Hepatocyte (in vitro differentiated cells): ENCODE measurements around the gene TPGS1.

Experiments used
- EZH2 ChIP-seq: fragments of 200-600 bp; sonication (generic); IDR thresholded peaks from 2 replicates; pipeline ENCODE4 v1.6.1; 2016; ENCODE audit warnings: antibody characterized with exemption, mild to moderate bottlenecking, borderline replicate concordance
- EZH2phosphoT487 ChIP-seq: fragments of 200-600 bp; sonication (generic); IDR thresholded peaks from one replicate; pipeline ENCODE4 v1.6.1; 2018; ENCODE audit warnings: antibody characterized with exemption, mild to moderate bottlenecking, low read depth, moderate library complexity; ENCODE audit not compliant: unreplicated experiment, severe bottlenecking
- TF ChIP-seq, protein P1 (sequence below): fragments of 200-600 bp; sonication (generic); IDR thresholded peaks from 2 replicates; pipeline ENCODE4 v1.5.1; 2016; ENCODE audit warnings: antibody characterized with exemption, mild to moderate bottlenecking; ENCODE audit not compliant: poor library complexity

GRCh38 chr19:469833-470232 lies 37.5 kb upstream of the TPGS1 start:
- TF ChIP-seq, protein P1, sequence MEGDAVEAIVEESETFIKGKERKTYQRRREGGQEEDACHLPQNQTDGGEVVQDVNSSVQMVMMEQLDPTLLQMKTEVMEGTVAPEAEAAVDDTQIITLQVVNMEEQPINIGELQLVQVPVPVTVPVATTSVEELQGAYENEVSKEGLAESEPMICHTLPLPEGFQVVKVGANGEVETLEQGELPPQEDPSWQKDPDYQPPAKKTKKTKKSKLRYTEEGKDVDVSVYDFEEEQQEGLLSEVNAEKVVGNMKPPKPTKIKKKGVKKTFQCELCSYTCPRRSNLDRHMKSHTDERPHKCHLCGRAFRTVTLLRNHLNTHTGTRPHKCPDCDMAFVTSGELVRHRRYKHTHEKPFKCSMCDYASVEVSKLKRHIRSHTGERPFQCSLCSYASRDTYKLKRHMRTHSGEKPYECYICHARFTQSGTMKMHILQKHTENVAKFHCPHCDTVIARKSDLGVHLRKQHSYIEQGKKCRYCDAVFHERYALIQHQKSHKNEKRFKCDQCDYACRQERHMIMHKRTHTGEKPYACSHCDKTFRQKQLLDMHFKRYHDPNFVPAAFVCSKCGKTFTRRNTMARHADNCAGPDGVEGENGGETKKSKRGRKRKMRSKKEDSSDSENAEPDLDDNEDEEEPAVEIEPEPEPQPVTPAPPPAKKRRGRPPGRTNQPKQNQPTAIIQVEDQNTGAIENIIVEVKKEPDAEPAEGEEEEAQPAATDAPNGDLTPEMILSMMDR: no peak
- TF ChIP-seq EZH2 (no peak), EZH2phosphoT487 (no peak)
